Measurements from ENCODE around the gene MIER1. TPM values are rescaled to one million over a fixed set of nuclear protein-coding genes. Genes with fewer than 3 reads are reported as not detected.
A peak's percentile ranks its signal among the peaks of the same experiment; 100 is the strongest.

The MIER1 gene
- total RNA-seq, 1 donor from 2014 or later, result 19.1 TPM

DNA sequence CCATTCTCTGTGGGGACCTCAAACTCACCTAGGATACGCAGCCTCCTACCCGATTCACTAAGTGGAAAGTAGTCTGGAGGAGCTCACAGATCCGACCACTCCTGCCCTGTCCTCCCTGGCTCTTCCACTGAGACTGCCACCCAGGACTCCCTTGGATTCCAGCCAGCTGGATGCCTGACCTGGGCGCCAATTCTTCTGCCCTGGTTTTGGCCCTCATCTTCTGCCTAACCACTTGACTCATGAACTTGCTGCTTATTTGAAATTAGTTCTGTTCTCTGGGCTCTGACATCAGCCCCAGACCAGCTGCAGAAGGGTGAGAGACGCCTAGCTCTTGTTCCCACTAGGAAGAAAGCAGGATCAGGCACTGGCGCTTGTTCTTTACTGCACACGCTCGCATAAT is 80.3 kb downstream of the MIER1 start:
- no peak overlapping the region for H3K4me3 ChIP-seq (ENCODE audit: low read depth, low read length)
- DNase-seq (ENCODE audit: low read depth), result no peak
- TF ChIP-seq, protein P1, sequence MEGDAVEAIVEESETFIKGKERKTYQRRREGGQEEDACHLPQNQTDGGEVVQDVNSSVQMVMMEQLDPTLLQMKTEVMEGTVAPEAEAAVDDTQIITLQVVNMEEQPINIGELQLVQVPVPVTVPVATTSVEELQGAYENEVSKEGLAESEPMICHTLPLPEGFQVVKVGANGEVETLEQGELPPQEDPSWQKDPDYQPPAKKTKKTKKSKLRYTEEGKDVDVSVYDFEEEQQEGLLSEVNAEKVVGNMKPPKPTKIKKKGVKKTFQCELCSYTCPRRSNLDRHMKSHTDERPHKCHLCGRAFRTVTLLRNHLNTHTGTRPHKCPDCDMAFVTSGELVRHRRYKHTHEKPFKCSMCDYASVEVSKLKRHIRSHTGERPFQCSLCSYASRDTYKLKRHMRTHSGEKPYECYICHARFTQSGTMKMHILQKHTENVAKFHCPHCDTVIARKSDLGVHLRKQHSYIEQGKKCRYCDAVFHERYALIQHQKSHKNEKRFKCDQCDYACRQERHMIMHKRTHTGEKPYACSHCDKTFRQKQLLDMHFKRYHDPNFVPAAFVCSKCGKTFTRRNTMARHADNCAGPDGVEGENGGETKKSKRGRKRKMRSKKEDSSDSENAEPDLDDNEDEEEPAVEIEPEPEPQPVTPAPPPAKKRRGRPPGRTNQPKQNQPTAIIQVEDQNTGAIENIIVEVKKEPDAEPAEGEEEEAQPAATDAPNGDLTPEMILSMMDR (conservative IDR thresholded peaks at IDR 0.05; ENCODE audit: low read depth, low read length), result no peak

DNA sequence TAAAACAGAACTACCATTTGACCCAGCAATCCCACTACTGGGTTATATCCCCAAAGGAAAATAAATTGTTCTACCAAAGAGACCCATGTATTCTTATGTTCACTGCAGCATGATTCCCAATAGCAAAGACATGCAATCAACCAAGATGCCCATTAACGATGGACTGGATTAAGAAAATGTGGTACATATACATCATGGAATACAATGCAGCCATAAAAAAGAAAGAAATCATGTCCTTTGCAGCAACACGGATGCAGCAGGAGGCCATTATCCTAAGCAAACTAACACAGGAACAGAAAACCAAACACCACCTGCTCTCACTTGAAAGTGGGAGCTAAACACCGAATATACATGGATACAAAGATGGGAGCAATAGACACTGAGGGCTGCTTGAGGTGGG is 85.0 kb downstream of the MIER1 start:
- TF ChIP-seq, protein P1 (conservative IDR thresholded peaks at IDR 0.05; ENCODE audit: low read depth, low read length), result no peak
- H3K4me3 ChIP-seq (ENCODE audit: low read depth, low read length), result no peak overlapping the region

DNA sequence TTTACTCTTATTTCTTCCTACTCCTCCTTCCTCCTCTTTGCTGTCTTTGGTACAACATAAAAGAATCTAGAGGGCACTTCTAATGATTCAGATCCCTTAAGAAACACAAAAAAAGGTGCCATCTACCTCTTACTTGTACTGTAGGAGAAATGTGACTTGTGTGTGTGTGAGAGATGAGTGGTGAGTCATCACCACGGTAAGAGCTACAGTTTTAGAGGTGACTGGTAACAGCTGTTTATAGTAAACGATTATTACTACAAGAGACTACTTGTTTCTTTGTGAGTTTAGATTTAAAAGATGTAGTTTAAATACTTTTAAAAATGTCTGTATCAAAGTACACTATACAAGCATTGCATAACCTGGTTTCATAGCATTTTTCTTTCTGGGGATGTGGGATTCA is 88.8 kb downstream of the MIER1 start:
- TF ChIP-seq, protein P1 (conservative IDR thresholded peaks at IDR 0.05; ENCODE audit: low read depth, low read length), result no peak
- DNase-seq (ENCODE audit: low read depth), result no peak
- H3K4me3 ChIP-seq (ENCODE audit: low read depth, low read length), result no peak overlapping the region

More for the DNA sequence above, 85.0 kb downstream of the MIER1 start:
- DNase-seq (ENCODE audit: low read depth), result no peak

DNA sequence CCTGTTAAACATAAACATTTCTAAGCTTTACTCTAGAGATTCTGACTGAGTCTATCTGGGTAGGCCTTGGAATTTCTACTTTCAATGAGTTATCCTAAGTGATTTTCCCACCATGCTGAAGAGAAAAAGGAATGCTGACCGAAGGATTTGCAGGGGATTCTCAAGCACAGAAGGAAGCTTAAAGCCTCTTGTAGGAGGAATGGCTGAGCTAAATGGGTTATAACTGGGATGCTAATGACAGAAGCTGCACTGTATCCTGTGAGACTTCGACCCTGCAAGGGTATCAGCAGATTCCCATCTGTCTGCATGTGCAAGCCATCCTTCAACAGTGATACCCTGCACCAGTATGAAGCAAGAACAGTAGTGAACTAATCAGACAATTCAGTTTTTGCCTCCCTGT is 93.8 kb downstream of the MIER1 start:
- no peak for DNase-seq (ENCODE audit: low read depth)
- H3K4me3 ChIP-seq (ENCODE audit: low read depth, low read length), result no peak overlapping the region
- TF ChIP-seq, protein P1 (conservative IDR thresholded peaks at IDR 0.05; ENCODE audit: low read depth, low read length), result no peak

DNA sequence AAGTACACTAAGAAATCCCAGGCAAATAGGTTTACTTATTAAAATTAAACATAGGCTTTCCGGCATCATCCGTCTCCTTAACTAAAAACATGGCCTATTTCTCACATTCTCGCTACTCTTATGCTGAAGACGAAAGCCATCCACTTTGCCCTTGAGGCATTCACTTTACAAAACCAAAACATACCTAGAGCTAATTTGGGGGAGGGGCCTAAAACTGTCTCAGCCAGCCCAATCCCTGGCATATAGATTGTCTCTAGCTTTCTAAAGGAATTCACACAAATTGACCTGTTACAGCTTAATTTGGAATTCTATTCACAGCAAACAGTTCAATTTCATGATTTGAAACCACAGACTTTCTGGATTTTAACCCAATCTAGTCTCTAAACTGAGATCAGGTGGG is 94.3 kb downstream of the MIER1 start:
- no peak overlapping the region for H3K4me3 ChIP-seq (ENCODE audit: low read depth, low read length)
- no peak for DNase-seq (ENCODE audit: low read depth)
- TF ChIP-seq, protein P1 (conservative IDR thresholded peaks at IDR 0.05; ENCODE audit: low read depth, low read length), result no peak

DNA sequence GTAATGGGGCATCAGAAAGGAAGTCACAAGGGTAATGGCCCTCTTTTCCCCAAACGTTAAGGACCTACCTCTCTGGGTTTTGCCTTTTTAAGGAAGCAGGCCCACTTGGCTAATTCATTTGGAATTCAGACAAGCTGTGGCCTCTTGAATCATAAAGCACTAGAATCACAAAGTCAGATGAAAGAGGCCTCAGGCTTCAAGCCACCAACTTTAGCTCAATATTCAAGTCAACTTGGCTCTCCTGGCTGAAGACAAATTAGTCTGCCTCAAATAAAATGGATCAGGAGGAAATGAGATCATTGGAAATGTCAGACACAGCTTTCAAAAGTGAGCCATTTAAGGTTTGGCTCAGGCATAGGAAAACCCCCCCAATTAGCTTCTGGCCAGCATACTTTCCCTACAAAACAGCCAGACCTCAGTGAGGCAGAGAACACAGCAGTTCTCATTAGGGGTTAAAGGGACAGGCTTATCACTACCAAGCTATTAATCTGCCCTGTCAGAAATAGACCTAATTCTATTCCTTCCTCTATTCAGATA is 94.9 kb downstream of the MIER1 start:
- TF ChIP-seq, protein P1 (conservative IDR thresholded peaks at IDR 0.05; ENCODE audit: low read depth, low read length), result no peak
- no peak overlapping the region for H3K4me3 ChIP-seq (ENCODE audit: low read depth, low read length)
- peak; percentile 13 for DNase-seq (ENCODE audit: low read depth)

DNA sequence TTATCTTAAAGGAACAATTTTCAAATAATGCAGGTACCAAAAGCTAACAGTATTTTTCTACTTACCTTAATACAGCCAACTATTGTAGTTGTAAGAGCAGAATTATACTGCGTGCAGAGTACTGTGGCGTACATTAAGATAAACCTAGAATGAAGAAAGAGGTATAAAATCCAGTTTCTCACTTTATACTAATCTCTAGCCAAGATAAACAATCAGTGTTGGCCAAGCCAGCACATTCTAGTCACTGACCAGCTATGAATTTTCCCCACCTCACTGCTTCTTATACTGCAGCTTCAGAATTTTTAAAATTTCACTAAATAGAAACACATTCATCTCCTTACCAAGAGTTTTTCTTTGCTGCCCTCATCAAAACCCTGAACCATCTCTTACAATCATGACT is 95.5 kb downstream of the MIER1 start:
- TF ChIP-seq, protein P1 (conservative IDR thresholded peaks at IDR 0.05; ENCODE audit: low read depth, low read length), result no peak

More for the DNA sequence above, 95.5 kb downstream of the MIER1 start:
- no peak for DNase-seq (ENCODE audit: low read depth)
- no peak overlapping the region for H3K4me3 ChIP-seq (ENCODE audit: low read depth, low read length)
